K562 treated with DMSO at 1 percent for 12 hours (cell line): Measurements from ENCODE around the gene SFN. TPM values are rescaled to one million over a fixed set of nuclear protein-coding genes. Genes with fewer than 3 reads are reported as not detected.

Experiments used
- total RNA-seq: library from RNA; unstranded; fragments of 300-600 nt; gene quantifications from 2 replicates; pipeline ENCODE4 v1.2.3, GENCODE V29; 2022; ENCODE audit not compliant: insufficient read depth

The SFN gene
- total RNA-seq = 4.8 and 5.2 TPM in 2 replicates

DNA sequence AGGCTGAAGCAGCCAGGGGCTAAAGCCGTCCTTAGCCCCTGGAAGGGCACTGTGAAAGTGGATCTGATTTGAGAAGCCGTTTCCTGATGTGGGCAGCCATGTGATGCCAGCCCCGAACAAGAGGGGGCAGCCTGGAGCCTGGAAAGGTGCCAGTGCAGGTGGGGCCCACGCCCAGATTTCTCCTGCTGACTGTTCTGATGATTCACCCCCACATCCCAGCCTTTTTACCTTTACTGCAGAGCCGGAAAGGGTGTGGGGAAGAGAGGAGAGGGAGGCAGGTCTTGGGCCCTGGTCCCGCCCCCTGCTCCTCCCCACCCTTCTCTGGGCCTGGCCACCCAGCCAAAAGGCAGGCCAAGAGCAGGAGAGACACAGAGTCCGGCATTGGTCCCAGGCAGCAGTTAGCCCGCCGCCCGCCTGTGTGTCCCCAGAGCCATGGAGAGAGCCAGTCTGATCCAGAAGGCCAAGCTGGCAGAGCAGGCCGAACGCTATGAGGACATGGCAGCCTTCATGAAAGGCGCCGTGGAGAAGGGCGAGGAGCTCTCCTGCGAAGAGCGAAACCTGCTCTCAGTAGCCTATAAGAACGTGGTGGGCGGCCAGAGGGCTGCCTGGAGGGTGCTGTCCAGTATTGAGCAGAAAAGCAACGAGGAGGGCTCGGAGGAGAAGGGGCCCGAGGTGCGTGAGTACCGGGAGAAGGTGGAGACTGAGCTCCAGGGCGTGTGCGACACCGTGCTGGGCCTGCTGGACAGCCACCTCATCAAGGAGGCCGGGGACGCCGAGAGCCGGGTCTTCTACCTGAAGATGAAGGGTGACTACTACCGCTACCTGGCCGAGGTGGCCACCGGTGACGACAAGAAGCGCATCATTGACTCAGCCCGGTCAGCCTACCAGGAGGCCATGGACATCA lies at the start of gene SFN:
SFN (plus strand) TSS at position 369 of the 904 bp plus-strand sequence; CDS start at position 433, 64 bp downstream.

GRCh38 chr1:26826261-26827105 lies 36.5 kb upstream of the SFN start, which contains the start of gene ZDHHC18:
ZDHHC18 (plus strand) TSS chr1:26826688; CDS start chr1:26826805, 117 bp downstream.

GRCh38 chr1:26889551-26890466 lies 26.9 kb downstream of the SFN start, which contains the start of gene GPN2:
GPN2 (minus strand) TSS chr1:26890283; CDS start chr1:26890096, 187 bp downstream.

GRCh38 chr1:26900001-26900814 lies 37.3 kb downstream of the SFN start, which contains the start of gene GPATCH3:
GPATCH3 (minus strand) TSS chr1:26900467; CDS start chr1:26900442, 25 bp downstream.

Other genes starting within 250 kb of the SFN start
- 17.2 and 64.1 TPM in 2 replicates for gene ARID1A, start 167.1 kb upstream of the SFN start, total RNA-seq
- gene PIGV, start 75.2 kb upstream of the SFN start, total RNA-seq = 9.1 and 13.2 TPM in 2 replicates
- gene ZDHHC18, start 36.5 kb upstream of the SFN start, total RNA-seq = 13.7 and 29.7 TPM in 2 replicates
- gene GPN2, start 27.1 kb downstream of the SFN start, total RNA-seq = 24.5 and 25.1 TPM in 2 replicates
- gene GPATCH3, start 37.3 kb downstream of the SFN start, total RNA-seq = 19.8 and 23.2 TPM in 2 replicates
- gene NR0B2, start 50.8 kb downstream of the SFN start, total RNA-seq = not detected in 2 replicates
- 119 and 122 TPM in 2 replicates for gene NUDC, start 58.6 kb downstream of the SFN start, total RNA-seq
- gene KDF1, start 97.3 kb downstream of the SFN start, total RNA-seq = 3.4 and 3.9 TPM in 2 replicates
- gene TRNP1, start 130.5 kb downstream of the SFN start, total RNA-seq = not detected in 2 replicates
- 2.2 and 3.6 TPM in 2 replicates for gene TENT5B, start 149.7 kb downstream of the SFN start, total RNA-seq